GM12801 (cell line): ENCODE data around the gene EHF.

Source experiments
- CTCF ChIP-seq: IDR thresholded peaks from one replicate; pipeline ENCODE4 v1.5.1; 2011; ENCODE audit warnings: control low read depth; ENCODE audit not compliant: insufficient read length; ENCODE audit errors: extremely low read depth

Gene EHF

GRCh38 chr11:34653031-34653430 is 32.1 kb downstream of the EHF start:
- TF ChIP-seq CTCF = no peak

GRCh38 chr11:34653851-34654482 is 33.1 kb downstream of the EHF start:
- no peak for TF ChIP-seq CTCF

GRCh38 chr11:34654483-34655334 is 33.8 kb downstream of the EHF start:
- no peak for TF ChIP-seq CTCF

- TF ChIP-seq CTCF = no peak
Observed at GRCh38 chr11:34655335-34656008, 34.6 kb downstream of the EHF start.

GRCh38 chr11:34656062-34656720 is 35.3 kb downstream of the EHF start:
- TF ChIP-seq CTCF = no peak

GRCh38 chr11:34658071-34659015 is 37.5 kb downstream of the EHF start:
- TF ChIP-seq CTCF = no peak
